Measurements from ENCODE around the gene SUMF2. TPM values are rescaled to one million over a fixed set of nuclear protein-coding genes. Genes with fewer than 3 reads are reported as not detected.
"Not testable (repeated sequence)": the region's sequence is repeated elsewhere in the genome, so short reads cannot be mapped to it uniquely, and the experiment has no call there.

Gene SUMF2
- total and polyA plus RNA-seq, 12 donors = 20.8 to 49.2 (median 36.1) TPM

DNA sequence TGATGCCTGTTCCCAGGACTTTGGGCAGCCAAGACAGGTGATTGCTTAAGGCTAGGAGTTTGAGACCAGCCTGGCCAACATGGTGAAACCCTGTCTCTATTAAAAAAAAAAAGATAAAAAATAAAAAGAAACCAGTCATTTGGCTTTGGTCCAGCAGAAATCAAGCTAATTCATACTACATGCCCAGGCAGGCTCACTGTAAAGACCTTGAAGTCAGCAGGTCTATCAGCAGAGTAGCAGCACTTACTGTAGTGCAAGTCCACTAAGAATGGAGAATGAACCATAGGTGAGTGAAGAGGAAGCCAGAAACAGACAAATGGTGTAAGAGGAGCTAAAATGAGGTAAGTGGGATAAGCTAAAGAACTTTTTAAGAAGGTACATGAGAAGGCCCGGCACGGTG is 37.5 kb upstream of the SUMF2 start:
- Histone ChIP-seq H3K4me1 (peaks cover 0 to 6% (median 0%) of the 10 kb centered on the region in 9 donors), H3K9me3 (no peaks in the 10 kb centered on the region), H3K4me3 (no peak overlapping the region), H3K27ac (no peak overlapping the region), H3K36me3 (peaks cover 0 to 34% (median 0%) of the 10 kb centered on the region in 9 donors), H3K27me3 (no peaks in the 10 kb centered on the region)
- DNase-seq (no peak), ATAC-seq (no peak)
- intact Hi-C loops (cut with DNase I) = no loop called here
- WGBS, 2 donors = 86 to 98% methylated on average over 2 of the region's 2 CpGs
- TF ChIP-seq, protein P1, sequence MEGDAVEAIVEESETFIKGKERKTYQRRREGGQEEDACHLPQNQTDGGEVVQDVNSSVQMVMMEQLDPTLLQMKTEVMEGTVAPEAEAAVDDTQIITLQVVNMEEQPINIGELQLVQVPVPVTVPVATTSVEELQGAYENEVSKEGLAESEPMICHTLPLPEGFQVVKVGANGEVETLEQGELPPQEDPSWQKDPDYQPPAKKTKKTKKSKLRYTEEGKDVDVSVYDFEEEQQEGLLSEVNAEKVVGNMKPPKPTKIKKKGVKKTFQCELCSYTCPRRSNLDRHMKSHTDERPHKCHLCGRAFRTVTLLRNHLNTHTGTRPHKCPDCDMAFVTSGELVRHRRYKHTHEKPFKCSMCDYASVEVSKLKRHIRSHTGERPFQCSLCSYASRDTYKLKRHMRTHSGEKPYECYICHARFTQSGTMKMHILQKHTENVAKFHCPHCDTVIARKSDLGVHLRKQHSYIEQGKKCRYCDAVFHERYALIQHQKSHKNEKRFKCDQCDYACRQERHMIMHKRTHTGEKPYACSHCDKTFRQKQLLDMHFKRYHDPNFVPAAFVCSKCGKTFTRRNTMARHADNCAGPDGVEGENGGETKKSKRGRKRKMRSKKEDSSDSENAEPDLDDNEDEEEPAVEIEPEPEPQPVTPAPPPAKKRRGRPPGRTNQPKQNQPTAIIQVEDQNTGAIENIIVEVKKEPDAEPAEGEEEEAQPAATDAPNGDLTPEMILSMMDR (IDR thresholded peaks at IDR 0.05) = no peak

DNA sequence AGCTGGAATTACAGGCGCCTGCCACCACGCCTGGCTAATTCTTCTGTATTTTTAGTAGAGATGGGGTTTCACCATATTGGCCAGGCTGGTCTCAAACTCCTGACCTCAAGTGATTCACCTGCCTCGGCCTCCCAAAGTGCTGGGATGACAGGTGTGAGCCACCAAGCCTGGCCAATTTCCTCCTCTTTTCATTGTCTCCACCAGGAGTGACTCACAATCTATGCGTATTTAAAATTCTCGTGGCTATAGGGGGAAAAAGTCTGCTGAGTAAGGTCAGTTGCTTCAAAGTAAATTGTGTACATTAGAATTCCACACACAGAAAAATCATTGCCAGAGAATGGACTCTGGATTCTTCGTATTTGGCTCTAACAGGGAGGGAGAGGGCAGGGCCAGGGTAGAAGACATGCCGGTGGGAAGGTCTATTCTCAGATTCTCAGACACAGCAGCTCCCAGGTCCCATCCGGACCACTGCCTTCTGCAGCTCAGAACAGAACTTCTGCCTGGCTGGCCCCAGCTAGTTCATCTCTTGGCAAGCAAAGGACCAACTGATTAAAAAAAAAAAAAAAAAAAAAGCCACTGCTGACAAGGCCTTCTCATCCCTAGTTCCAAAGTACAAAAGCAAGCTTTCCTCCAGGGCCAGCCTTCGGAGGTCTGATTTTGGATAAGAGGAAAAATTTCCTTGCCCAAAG is 35.0 kb upstream of the SUMF2 start:
- WGBS, 2 donors = 95 to 96% methylated on average over 9 of the region's 9 CpGs
- Histone ChIP-seq H3K27me3 (no peaks in the 10 kb centered on the region), H3K4me1 (peaks cover 0 to 10% (median 5%) of the 10 kb centered on the region in 9 donors), H3K9me3 (no peaks in the 10 kb centered on the region), H3K27ac (no peak overlapping the region), H3K4me3 (no peak overlapping the region), H3K36me3 (peaks cover 0 to 34% (median 0%) of the 10 kb centered on the region in 9 donors)
- DNase-seq = no peak
- intact Hi-C loops (cut with DNase I) = no loop called here
- TF ChIP-seq, protein P1 (IDR thresholded peaks at IDR 0.05) = no peak
- ATAC-seq = no peak

DNA sequence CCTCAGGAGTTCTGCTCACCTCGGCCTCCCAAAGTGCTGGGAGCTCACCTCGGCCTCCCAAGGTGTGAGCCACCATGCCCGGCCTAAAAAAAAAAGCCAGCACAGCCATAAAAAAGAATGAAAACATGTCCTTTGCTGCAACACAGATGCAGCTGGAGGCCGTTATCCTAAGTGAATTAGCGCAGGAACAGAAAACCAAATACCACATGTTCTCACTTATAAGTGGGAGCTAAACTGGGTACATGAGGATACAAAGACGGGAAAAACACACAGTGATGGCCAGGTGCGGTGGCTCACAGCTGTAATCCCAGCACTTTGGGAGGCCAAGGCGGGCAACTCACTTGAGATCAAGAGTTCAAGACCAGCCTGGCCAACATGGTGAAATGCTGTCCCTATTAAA is 33.7 kb upstream of the SUMF2 start:
- TF ChIP-seq, protein P1 (IDR thresholded peaks at IDR 0.05) = no peak
- H3K4me3 ChIP-seq = no peak overlapping the region
- H3K4me1 ChIP-seq = peaks cover 0 to 10% (median 5%) of the 10 kb centered on the region in 9 donors
- 96 to 97% methylated on average over 8 of the region's 8 CpGs for WGBS, 2 donors
- H3K27ac ChIP-seq = no peak overlapping the region
- no peak for ATAC-seq
- intact Hi-C loops (cut with DNase I) = no loop called here
- no peak for DNase-seq
- no peaks in the 10 kb centered on the region for H3K27me3 ChIP-seq
- H3K36me3 ChIP-seq = peaks cover 0 to 34% (median 0%) of the 10 kb centered on the region in 9 donors
- no peaks in the 10 kb centered on the region for H3K9me3 ChIP-seq

DNA sequence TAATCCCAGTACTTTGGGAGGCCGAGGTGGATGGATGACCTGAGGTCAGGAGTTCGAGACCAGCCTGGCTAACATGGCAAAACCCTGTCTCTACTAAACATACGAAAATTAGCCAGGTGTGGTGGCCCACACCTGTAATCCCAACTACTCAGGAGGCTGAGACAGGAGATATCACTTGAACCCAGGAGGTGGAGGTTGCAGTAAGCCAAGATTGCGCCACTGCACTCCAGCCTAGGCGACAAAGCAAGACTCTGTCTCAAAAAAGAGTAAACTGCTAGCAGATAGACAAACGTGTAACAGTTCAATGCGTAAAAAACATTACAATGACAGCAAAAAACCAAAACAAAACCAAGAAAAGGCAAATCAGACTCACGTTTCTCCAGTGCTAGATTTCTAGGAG is 32.5 kb upstream of the SUMF2 start:
- 87 to 92% methylated on average over 8 of the region's 8 CpGs for WGBS, 2 donors
- DNase-seq; intact Hi-C loops (cut with DNase I): not testable (repeated sequence)

GRCh38 chr7:56032578-56032977 is 31.5 kb upstream of the SUMF2 start:
- H3K9me3 ChIP-seq; H3K27ac ChIP-seq; H3K4me1 ChIP-seq; ATAC-seq; H3K27me3 ChIP-seq; intact Hi-C loops (cut with DNase I); H3K4me3 ChIP-seq; DNase-seq: not testable (repeated sequence)
- peaks cover 0 to 24% (median 0%) of the 10 kb centered on the region in 9 donors for H3K36me3 ChIP-seq
- 96 to 98% methylated on average over 7 of the region's 7 CpGs for WGBS, 2 donors

More for the DNA sequence above, 32.5 kb upstream of the SUMF2 start:
- not testable (repeated sequence) for H3K27me3 ChIP-seq, H3K27ac ChIP-seq, H3K4me1 ChIP-seq, H3K9me3 ChIP-seq, ATAC-seq, H3K4me3 ChIP-seq
- H3K36me3 ChIP-seq = peaks cover 0 to 29% (median 0%) of the 10 kb centered on the region in 9 donors

Measured in heart right ventricle (tissue), 16 donors.